H1 (cell line): ENCODE results near the gene THADA. TPM values are rescaled to one million over a fixed set of nuclear protein-coding genes. Genes with fewer than 3 reads are reported as not detected.

Experiments used
- CTCF ChIA-PET: fragments of 300-600 bp; sonication (Branson Sonifier 250); formaldehyde crosslinking; loops from one replicate; lab custom pipeline; 2021; ENCODE audit not compliant: partially characterized antibody; lab: Charles Lee
- POLR2A ChIA-PET: fragments of 300-600 bp; sonication (Branson Sonifier 250); formaldehyde crosslinking; loops from one replicate; lab custom pipeline; 2021; ENCODE audit warnings: inconsistent platforms; ENCODE audit not compliant: partially characterized antibody; lab: Charles Lee
- DNase-seq, 2 experiments: peaks; one replicate each; pipeline versions ENCODE4 v3.0.0 to v3.0.0-alpha.2; 2010 to 2022; ENCODE audit warnings: low spot score in 2 of 2, low read depth in 1 of 2, mixed read lengths in 1 of 2
- FAIRE-seq: peaks from 2 replicates; lab custom pipeline; 2011; peaks lifted over from hg19 to GRCh38; lab: Jason Lieb, UNC
- H2AFZ ChIP-seq: 2 replicates; pipeline ENCODE4 v1.8.1; 2012; ENCODE audit warnings: low read length, inconsistent platforms
- H2AK5ac ChIP-seq: 2 replicates; pipeline ENCODE4 v1.6.1; 2013; ENCODE audit warnings: low read depth, low read length
- H2BK120ac ChIP-seq: replicated peaks from 2 replicates; pipeline ENCODE3; 2013; ENCODE audit warnings: low read depth, low read length, inconsistent platforms
- H2BK12ac ChIP-seq: 2 replicates; pipeline ENCODE4 v1.6.1; 2013; ENCODE audit warnings: low read depth, low read length
- H2BK15ac ChIP-seq: 2 replicates; pipeline ENCODE4 v1.6.1; 2013; ENCODE audit warnings: low read length
- H2BK20ac ChIP-seq: 2 replicates; pipeline ENCODE4 v1.6.1; 2013; ENCODE audit warnings: low read length
- H2BK5ac ChIP-seq: 2 replicates; pipeline ENCODE4 v1.6.1; 2013; ENCODE audit warnings: low read depth, low read length
- H3K14ac ChIP-seq: 2 replicates; pipeline ENCODE4 v1.6.1; 2013; ENCODE audit warnings: inconsistent platforms; ENCODE audit not compliant: insufficient read length
- H3K18ac ChIP-seq: 2 replicates; pipeline ENCODE4 v1.6.1; 2013; ENCODE audit warnings: low read length; ENCODE audit errors: extremely low read depth
- H3K23ac ChIP-seq: 2 replicates; pipeline ENCODE4 v1.6.1; 2013; ENCODE audit warnings: inconsistent platforms; ENCODE audit not compliant: insufficient read length
- H3K23me2 ChIP-seq: 2 replicates; pipeline ENCODE4 v1.6.1; 2013; ENCODE audit warnings: low read depth, low read length
- H3K27ac ChIP-seq: 2 replicates; pipeline ENCODE4 v1.6.1; 2011; ENCODE audit warnings: low read depth, low read length, inconsistent platforms
- H3K27me3 ChIP-seq, 4 experiments: replicated peaks in 1 of 4; 1 replicate in 1 of 4; 2 replicates in 3 of 4; pipeline versions ENCODE4 v1.6.1 to v1.8.1; 2011 to 2013; ENCODE audit warnings: low read length in 3 of 4, mild to moderate bottlenecking in 3 of 4, inconsistent platforms in 2 of 4, mixed read lengths in 2 of 4, moderate library complexity in 1 of 4; ENCODE audit not compliant: control insufficient read depth in 3 of 4, insufficient read depth in 3 of 4; ENCODE audit errors: extremely low read depth in 1 of 4
- H3K36me3 ChIP-seq, 4 experiments: 2 replicates each; pipeline versions ENCODE4 v1.6.1 to v1.8.1; 2011 to 2013; ENCODE audit warnings: mild to moderate bottlenecking in 4 of 4, low read length in 3 of 4, moderate library complexity in 2 of 4, control low read depth in 1 of 4, inconsistent platforms in 1 of 4; ENCODE audit not compliant: insufficient read depth in 4 of 4, control insufficient read depth in 2 of 4
- H3K4ac ChIP-seq: replicated peaks from 2 replicates; pipeline ENCODE3; 2013; ENCODE audit warnings: low read length, low read depth, mixed read lengths, inconsistent platforms; ENCODE audit not compliant: insufficient read length
- H3K4me1 ChIP-seq, 4 experiments: replicated peaks in 1 of 4; 1 replicate in 1 of 4; 2 replicates in 3 of 4; pipeline versions ENCODE4 v1.6.1 to v1.8.1; 2011 to 2013; ENCODE audit warnings: low read length in 3 of 4, inconsistent platforms in 2 of 4, mixed read lengths in 1 of 4; ENCODE audit not compliant: insufficient read depth in 4 of 4, control insufficient read depth in 3 of 4
- H3K4me2 ChIP-seq, 2 experiments: 2 replicates each; pipeline versions ENCODE4 v1.6.1 to v1.8.1; 2011 to 2013; ENCODE audit warnings: low read depth in 2 of 2, low read length in 2 of 2, control low read depth in 1 of 2, inconsistent platforms in 1 of 2, mild to moderate bottlenecking in 1 of 2; ENCODE audit not compliant: insufficient read depth in 1 of 2
- H3K4me3 ChIP-seq, 4 experiments: fragments of 200-600, 300-600 bp in 1 of 4; sonication (generic), shearing (Covaris generic), sonication (Bioruptor Twin) in 1 of 4; 2 replicates each; pipeline versions ENCODE4 v1.5.1 to v1.8.1; 2011 to 2016; ENCODE audit warnings: low read length in 4 of 4, low read depth in 3 of 4, control low read depth in 2 of 4, inconsistent platforms in 2 of 4, mild to moderate bottlenecking in 2 of 4, mixed read lengths in 1 of 4, moderate library complexity in 1 of 4; ENCODE audit not compliant: insufficient read depth in 2 of 4; ENCODE audit errors: extremely low read depth in 1 of 4
- H3K56ac ChIP-seq: replicated peaks from 2 replicates; pipeline ENCODE3; 2013; ENCODE audit warnings: low read depth, mild to moderate bottlenecking, mixed read lengths, low read length, inconsistent platforms; ENCODE audit not compliant: insufficient read length
- H3K79me1 ChIP-seq: 2 replicates; pipeline ENCODE4 v1.6.1; 2013; ENCODE audit warnings: low read depth, low read length, control low read depth
- H3K79me2 ChIP-seq, 2 experiments: 2 replicates each; pipeline versions ENCODE4 v1.6.1 to v1.8.1; 2012 to 2013; ENCODE audit warnings: low read length in 2 of 2, mild to moderate bottlenecking in 2 of 2, inconsistent platforms in 1 of 2; ENCODE audit not compliant: insufficient read depth in 2 of 2, control insufficient read depth in 1 of 2
- H3K9ac ChIP-seq, 4 experiments: replicated peaks in 1 of 4; 1 replicate in 1 of 4; 2 replicates in 3 of 4; pipeline versions ENCODE4 v1.6.1 to v1.8.1; 2011 to 2013; ENCODE audit warnings: low read depth in 3 of 4, low read length in 3 of 4, control low read depth in 2 of 4, mild to moderate bottlenecking in 2 of 4, moderate library complexity in 2 of 4, inconsistent platforms in 1 of 4; ENCODE audit errors: extremely low read depth in 1 of 4
- H3K9me3 ChIP-seq, 2 experiments: 2 replicates each; pipeline versions ENCODE4 v1.6.1 to v1.8.1; 2012 to 2013; ENCODE audit warnings: mild to moderate bottlenecking in 2 of 2, moderate library complexity in 2 of 2, control low read depth in 1 of 2, inconsistent platforms in 1 of 2, low read depth in 1 of 2, low read length in 1 of 2, mixed read lengths in 1 of 2; ENCODE audit not compliant: insufficient read depth in 2 of 2
- H4K20me1 ChIP-seq, 2 experiments: replicated peaks in 1 of 2; 2 replicates each; pipeline versions ENCODE3 to v1.8.1; 2011 to 2013; ENCODE audit warnings: inconsistent platforms in 2 of 2, low read length in 2 of 2, mild to moderate bottlenecking in 1 of 2; ENCODE audit not compliant: insufficient read depth in 2 of 2, control insufficient read depth in 1 of 2
- H4K5ac ChIP-seq: 2 replicates; pipeline ENCODE4 v1.6.1; 2013; ENCODE audit warnings: low read length, low read depth, mixed read lengths, inconsistent platforms; ENCODE audit not compliant: insufficient read length
- H4K8ac ChIP-seq: 2 replicates; pipeline ENCODE4 v1.8.0; 2013; ENCODE audit warnings: mild to moderate bottlenecking, moderate library complexity, low read length, inconsistent platforms; ENCODE audit not compliant: insufficient read depth; ENCODE audit errors: extremely low read depth
- H4K91ac ChIP-seq: replicated peaks from 2 replicates; pipeline ENCODE3; 2013; ENCODE audit warnings: low read length, mixed read lengths, inconsistent platforms; ENCODE audit not compliant: insufficient read length
- BRCA1 ChIP-seq: IDR thresholded peaks from 2 replicates; pipeline ENCODE4 v1.6.1; 2012; ENCODE audit warnings: low read depth, low read length, improper control_type of control experiment
- CBX5 ChIP-seq: fragments of 300-800, 300-1000 bp; sonication (generic); IDR thresholded peaks from 2 replicates; pipeline ENCODE4 v1.7.1; 2016; ENCODE audit warnings: antibody characterized with exemption, low read length, low read depth
- CBX8 ChIP-seq: fragments of 300-800, 300-1000 bp; sonication (generic); IDR thresholded peaks from 2 replicates; pipeline ENCODE4 v1.7.1; 2016; ENCODE audit warnings: low read depth, low read length, borderline replicate concordance
- CEBPB ChIP-seq: IDR thresholded peaks from 2 replicates; pipeline ENCODE4 v1.6.1; 2012; ENCODE audit warnings: low read depth, low read length
- CHD1 ChIP-seq: IDR thresholded peaks from 2 replicates; pipeline ENCODE4 v1.6.1; 2012; ENCODE audit warnings: low read depth, low read length, improper control_type of control experiment
- CHD2 ChIP-seq: IDR thresholded peaks from 2 replicates; pipeline ENCODE4 v1.6.1; 2012; ENCODE audit warnings: low read length, improper control_type of control experiment
- EZH2 ChIP-seq: fragments of 200-600 bp; sonication (generic); IDR thresholded peaks from 2 replicates; pipeline ENCODE4 v1.7.1; 2012; ENCODE audit warnings: low read depth, mild to moderate bottlenecking, moderate library complexity, low read length, inconsistent platforms; ENCODE audit not compliant: severe bottlenecking
- FOSL1 ChIP-seq: IDR thresholded peaks from 2 replicates; pipeline ENCODE4 v1.6.1; 2011; ENCODE audit warnings: mild to moderate bottlenecking, low read depth, low read length, moderate library complexity; ENCODE audit not compliant: insufficient read depth
- GABPA ChIP-seq: IDR thresholded peaks from 2 replicates; pipeline ENCODE4 v1.6.1; 2011; ENCODE audit warnings: mild to moderate bottlenecking, low read length, moderate library complexity, borderline replicate concordance; ENCODE audit not compliant: insufficient read depth
- KDM1A ChIP-seq: fragments of 200-600, 300-600 bp; sonication (generic); IDR thresholded peaks from 2 replicates; pipeline ENCODE4 v1.7.1; 2016; ENCODE audit warnings: mild to moderate bottlenecking, low read length, borderline replicate concordance
- RXRA ChIP-seq: IDR thresholded peaks from 2 replicates; pipeline ENCODE4 v1.6.1; 2011; ENCODE audit warnings: low read depth, mild to moderate bottlenecking, low read length, moderate library complexity; ENCODE audit not compliant: insufficient read depth
- SIRT6 ChIP-seq: IDR thresholded peaks from one replicate; pipeline ENCODE4 v1.7.1; 2012; ENCODE audit warnings: low read length, inconsistent platforms
- SP4 ChIP-seq: IDR thresholded peaks from 2 replicates; pipeline ENCODE4 v1.6.1; 2012; ENCODE audit warnings: low read length, inconsistent platforms
- WGBS, 2 experiments: shearing (Covaris generic) in 1 of 2; methylation state at CpG; one replicate each; pipeline versions ENCODE4 v1.1.6 to v1.1.7; 2013 to 2015; ENCODE audit warnings: low lambda C conversion rate in 2 of 2, mixed read lengths in 2 of 2, inconsistent platforms in 1 of 2, low coverage in 1 of 2, missing lambda C conversion rate in 1 of 2; ENCODE audit not compliant: insufficient replicate concordance in 2 of 2, insufficient coverage in 1 of 2, insufficient read length in 1 of 2; ENCODE audit errors: extremely low coverage in 1 of 2, missing lambda C conversion rate in 1 of 2; 5-methylcytosine and 5-hydroxymethylcytosine counted together
- polyA plus RNA-seq, 7 experiments: library from polyadenylated mRNA; depleted of rRNA in 3 of 7; stranded (reverse) in 5 of 7; unstranded in 2 of 7; fragments of >200 nt in 5 of 7; fragments of 200-250 nt in 2 of 7; gene quantifications; 1 replicate in 5 of 7; 2 replicates in 1 of 7; 4 replicates in 1 of 7; pipeline versions ENCODE4 v1.2.1 to v1.2.3, GENCODE V29; 2011 to 2013; ENCODE audit warnings: missing spikeins in 2 of 7, mixed read lengths in 2 of 7
- total RNA-seq: library from RNA; stranded (reverse); fragmentation: NEBNext Ultra II Directional; extraction: Animal tissue kit (Norgen Biotek cat#: 25700); gene quantifications from 2 replicates; pipeline ENCODE4 v1.2.1, GENCODE V29; 2021

Gene THADA
- total and polyA plus RNA-seq, 2 of the 8 experiments (the other 6 are each of a cell fraction or from before 2014, with no cell fraction given), result 22.4 to 26.8 TPM

- ChIA-PET CTCF (interaction anchor here (0.7 to 1.2 kb wide), 5 partner anchors 25 to 527 kb away, joined by 3 to 4 read pairs (median 3); no protein-coding TSS in a partner anchor), POLR2A (interaction anchor here (1.4 kb wide), 1 partner anchor 10 kb away, joined by 3 read pairs; no protein-coding TSS in a partner anchor)
- H3K23me2 ChIP-seq, result no peaks in the 10 kb centered on the region; the same call in 1 of the 2 replicates
- no peak overlapping the region for H2BK120ac ChIP-seq
- H2BK20ac ChIP-seq, result no peak overlapping the region
- no peak overlapping the region for H3K23ac ChIP-seq
- H3K4me3 ChIP-seq, result no peak overlapping the region
- no peak overlapping the region for H4K5ac ChIP-seq
- H4K20me1 ChIP-seq, result no peaks in the 10 kb centered on the region
- no peak overlapping the region for H3K56ac ChIP-seq
- H3K4me2 ChIP-seq, result no peak overlapping the region
- H3K27me3 ChIP-seq, result no peaks in the 10 kb centered on the region
- H4K91ac ChIP-seq, result no peak overlapping the region
- H3K4me1 ChIP-seq, result no peaks in the 10 kb centered on the region
- H2BK15ac ChIP-seq, result no peak overlapping the region
- no peak overlapping the region for H3K9ac ChIP-seq
- H2BK5ac ChIP-seq, result no peak overlapping the region
- DNase-seq, result no peak
- H3K18ac ChIP-seq, result no peak overlapping the region
- H4K8ac ChIP-seq, result no peak overlapping the region
- no peak overlapping the region for H3K27ac ChIP-seq
- 100% methylated on average over 1 of the region's 1 CpG; no CpG with 5 or more reads in 1 of the 2 experiments for WGBS, 2 experiments
- H3K4ac ChIP-seq, result no peak overlapping the region
- H3K79me2 ChIP-seq, result no peaks in the 10 kb centered on the region
- H2AK5ac ChIP-seq, result no peak overlapping the region
- no peaks in the 10 kb centered on the region for H3K9me3 ChIP-seq
- H3K36me3 ChIP-seq, result no peaks in the 10 kb centered on the region
- no peak for FAIRE-seq
- no peak overlapping the region for H2BK12ac ChIP-seq
- no peaks in the 10 kb centered on the region for H3K79me1 ChIP-seq
- H2AFZ ChIP-seq, result no peak overlapping the region
- no peak overlapping the region for H3K14ac ChIP-seq
- TF ChIP-seq RXRA (no peak), EZH2 (no peak), CHD2 (no peak), CEBPB (no peak), CBX8 (no peak), BRCA1 (no peak), KDM1A (no peak), FOSL1 (no peak), GABPA (no peak), SIRT6 (no peak), SP4 (no peak), CBX5 (no peak), CHD1 (no peak)
These were observed 136.2 kb downstream of the THADA start for GRCh38 chr2:43459446-43460173.
